Measurements from ENCODE around the gene GMPR.
"Not testable (repeated sequence)": the region's sequence is repeated elsewhere in the genome, so short reads cannot be mapped to it uniquely, and the experiment has no call there.

The GMPR gene

DNA sequence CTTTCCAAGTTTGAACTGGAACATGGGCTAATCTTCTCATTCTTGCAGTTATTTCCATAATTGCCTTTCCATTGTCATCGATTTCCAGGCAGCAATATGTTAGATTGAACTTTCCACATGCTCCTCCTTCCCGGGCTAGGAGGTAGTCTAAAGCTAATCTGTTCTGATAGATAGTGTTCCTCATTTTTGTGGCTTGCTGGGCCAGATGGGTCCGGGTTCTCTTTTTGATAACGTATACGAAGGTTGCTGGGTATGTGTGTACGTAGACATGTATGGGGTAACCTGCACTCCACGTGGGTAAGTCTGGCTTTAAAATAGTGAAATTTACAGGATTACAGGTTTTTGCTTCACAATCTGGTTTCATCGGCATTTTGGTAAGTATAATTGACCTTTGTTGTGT is 14.0 kb upstream of the GMPR start:
- DNase-seq (ENCODE audit: extremely low spot score, insufficient read length, low read depth) (no peak), FAIRE-seq (no peak)

DNA sequence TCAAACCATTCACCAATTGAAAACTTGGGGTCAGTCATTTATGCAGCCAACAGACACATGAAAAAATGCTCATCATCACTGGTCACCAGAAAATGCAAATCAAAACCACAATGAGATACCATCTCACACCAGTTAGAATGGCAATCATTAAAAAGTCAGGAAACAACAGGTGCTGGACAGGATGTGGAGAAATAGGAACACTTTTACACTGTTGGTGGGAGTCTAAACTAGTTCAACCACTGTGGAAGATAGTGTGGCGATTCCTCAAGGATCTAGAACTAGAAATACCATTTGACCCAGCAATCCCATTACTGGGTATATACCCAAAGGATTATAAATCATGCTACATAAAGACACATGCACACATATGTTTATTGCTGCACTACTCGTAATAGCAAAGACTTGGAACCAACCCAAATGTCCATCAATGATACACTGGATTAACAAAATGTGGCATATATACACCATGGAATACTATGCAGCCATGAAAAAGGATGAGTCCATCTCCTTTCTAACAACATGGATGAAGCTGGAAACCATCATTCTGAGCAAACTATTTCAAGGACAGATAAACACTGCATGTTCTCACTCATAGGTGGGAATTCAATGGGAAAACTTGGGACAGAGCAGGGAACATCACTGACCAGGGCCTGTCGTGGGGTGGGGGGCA is 13.2 kb upstream of the GMPR start:
- DNase-seq (ENCODE audit: extremely low spot score, insufficient read length, low read depth); FAIRE-seq: not testable (repeated sequence)

DNA sequence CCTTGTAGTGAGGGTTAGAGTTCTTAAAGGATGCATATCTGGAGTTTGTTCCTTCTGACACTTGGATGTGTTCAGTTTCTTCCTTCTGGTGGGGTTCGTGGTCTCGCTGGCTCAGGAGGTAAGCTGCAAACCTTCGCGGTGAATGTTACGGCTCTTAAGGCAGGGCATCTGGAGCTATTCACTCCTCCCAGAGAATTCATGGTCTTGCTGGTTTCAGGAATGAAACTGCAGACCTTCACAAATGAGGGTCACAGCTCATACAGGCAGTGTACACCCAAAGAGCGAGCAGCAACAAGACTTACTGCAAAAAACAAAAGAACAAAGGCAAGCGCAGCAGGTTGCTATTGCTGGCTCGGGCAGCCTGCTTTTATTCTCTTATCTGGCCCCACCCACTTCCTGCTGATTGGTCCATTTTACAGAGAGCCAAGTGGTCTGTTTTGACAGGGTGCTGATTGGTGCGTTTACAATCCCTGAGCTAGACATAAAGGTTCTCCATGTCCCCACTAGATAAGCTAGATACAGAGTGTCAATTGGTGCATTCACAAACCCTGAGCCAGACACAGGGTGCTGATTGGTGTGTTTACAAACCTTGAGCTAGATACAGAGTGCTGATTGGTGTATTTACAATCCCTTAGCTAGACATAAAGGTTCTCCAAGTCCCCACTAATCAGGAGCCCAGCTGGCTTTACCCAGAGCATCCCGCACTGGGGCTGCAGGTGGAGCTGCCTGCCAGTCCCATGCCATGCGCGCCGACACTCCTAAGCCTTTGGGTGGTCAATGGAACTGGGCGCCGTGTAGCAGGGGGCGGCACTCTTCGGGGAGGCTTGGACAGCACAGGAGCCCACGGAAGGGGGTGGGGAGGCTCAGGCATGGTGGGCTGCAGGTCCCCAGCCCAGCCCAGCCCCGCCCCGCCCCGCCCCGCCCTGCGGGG is 12.0 kb upstream of the GMPR start:
- DNase-seq (ENCODE audit: extremely low spot score, insufficient read length, low read depth); FAIRE-seq: not testable (repeated sequence)

DNA sequence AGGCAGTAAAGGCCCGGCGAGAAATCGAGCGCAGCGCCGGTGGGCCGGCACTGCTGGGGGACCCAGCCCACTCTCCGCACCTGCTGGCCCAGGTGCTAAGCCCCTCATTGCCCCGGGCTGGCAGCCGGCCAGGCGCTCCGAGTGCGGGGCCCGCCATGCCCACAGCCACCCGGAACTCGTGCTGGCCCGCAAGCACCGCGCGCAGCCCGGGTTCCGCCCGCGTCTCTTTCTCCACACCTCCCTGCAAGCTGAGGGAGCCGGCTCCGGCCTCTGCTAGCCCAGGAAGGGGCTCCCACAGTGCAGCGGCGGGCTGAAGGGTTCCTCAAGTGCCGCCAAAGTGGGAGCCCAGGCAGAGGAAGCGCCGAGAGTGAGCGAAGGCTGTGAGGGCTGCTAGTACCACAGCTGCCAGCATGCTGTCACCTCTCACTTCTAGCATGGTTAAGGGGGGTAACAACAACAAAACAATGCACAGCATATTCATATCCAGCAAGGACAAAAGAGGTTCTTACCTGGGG is 11.3 kb upstream of the GMPR start:
- no peak for FAIRE-seq
- no peak for DNase-seq (ENCODE audit: extremely low spot score, insufficient read length, low read depth)

DNA sequence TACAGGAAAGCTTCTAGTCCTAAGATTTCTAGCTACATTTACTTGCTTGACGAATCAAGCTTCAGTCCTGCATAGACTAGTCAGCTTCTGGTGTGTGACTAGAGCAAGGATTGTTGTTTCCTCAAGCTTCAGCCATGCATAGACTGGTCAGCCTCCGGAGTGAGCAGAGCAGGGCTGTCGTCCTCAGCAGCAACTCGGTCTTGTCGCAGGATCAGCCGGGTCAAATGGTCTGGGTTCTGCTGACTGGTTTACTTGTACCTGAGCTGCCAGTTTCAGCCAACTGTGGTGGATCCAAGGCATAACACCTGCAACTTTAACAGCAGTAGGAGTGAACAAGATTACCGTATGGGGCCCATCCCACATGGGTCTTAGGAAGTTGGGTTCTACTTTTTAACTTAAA is 10.8 kb upstream of the GMPR start:
- FAIRE-seq, result no peak

DNA sequence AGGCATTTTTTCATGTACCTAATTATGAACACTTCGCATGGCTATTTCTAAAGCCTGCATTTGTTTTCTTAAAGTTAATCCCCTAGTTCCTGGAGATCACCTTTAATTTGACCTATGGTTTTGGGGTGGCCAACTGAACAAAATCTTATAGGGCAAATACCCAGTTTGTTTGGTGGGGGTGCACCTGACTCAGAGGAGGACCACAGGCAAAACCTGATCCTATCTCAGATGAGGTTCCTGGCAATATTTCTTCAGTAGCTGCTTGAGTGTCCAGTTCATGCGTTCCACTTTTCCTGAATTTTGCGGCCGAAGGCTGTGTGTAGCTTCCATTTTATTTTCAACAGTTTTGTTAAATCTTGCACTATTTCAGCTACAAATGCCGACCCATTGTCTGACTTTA is 10.3 kb upstream of the GMPR start:
- DNase-seq (ENCODE audit: extremely low spot score, insufficient read length, low read depth), result no peak
- FAIRE-seq, result no peak

More for the DNA sequence above, 10.8 kb upstream of the GMPR start:
- no peak for DNase-seq (ENCODE audit: extremely low spot score, insufficient read length, low read depth)

DNA sequence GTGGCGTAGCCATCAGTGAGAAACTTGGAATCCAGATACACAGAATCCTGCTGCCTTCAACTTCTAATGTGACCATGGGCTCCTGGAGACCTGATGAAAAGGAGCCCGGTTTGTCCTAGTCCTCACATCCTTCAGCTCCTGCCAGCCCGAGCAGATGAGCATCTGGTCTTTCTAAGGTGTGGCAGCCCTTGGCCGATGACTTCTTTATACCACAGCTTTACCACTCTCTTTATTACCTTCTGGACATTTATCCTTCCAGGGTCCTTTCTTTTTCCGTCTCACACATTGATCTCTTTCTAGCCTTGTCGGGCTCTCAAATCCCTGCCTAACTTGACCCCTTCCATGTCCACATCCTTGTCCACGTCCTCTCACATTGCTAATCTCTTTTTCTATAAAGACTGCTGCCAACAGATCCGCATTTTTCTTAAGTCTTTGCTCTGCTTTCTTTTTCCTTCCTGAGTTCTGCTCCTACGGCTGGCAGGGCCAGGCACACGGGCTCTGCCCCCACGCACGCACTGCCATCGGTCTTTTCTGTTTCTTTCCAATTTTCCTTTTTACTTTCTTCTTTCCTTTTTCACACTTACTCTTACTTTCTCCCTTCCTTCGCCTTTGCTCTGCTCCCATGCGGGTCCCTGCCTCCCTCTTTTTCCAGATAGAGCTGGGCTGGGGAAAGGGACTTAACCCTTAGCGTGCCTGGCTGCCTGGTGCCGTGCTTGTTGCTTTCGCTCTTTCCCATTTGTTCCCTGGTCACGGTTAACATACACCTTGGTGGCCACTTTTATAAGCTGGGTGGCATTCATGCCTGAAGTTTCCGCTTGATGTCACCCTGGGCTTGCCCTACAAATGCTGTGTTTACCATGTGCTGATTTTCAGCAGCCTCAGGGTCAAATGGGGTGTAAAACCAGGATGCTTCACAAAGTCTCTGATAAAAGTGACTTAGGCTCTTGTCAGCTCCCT is 9.4 kb upstream of the GMPR start:
- FAIRE-seq (no peak), DNase-seq (ENCODE audit: extremely low spot score, insufficient read length, low read depth) (no peak)

DNA sequence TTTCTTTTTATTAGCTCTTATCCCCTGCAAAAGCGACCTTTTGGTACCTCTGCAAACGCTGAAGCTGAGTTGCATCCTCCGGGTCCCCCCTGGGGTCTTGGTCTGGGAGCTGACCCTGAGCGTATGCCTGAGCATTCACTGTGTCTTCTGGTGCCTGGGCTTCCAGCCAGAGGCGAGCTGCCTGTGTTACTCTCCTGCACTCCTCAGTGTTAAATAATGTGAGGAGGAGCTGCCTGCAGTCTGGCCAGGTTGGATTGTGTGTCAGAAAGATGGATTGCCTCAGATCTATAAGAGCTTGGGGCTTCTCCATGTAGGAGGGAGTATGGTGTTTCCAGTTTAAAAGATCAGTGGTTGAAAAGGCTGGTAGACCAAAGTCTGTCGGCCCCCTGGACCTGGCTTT is 8.7 kb upstream of the GMPR start:
- DNase-seq (ENCODE audit: extremely low spot score, insufficient read length, low read depth), result no peak
- no peak for FAIRE-seq

DNA sequence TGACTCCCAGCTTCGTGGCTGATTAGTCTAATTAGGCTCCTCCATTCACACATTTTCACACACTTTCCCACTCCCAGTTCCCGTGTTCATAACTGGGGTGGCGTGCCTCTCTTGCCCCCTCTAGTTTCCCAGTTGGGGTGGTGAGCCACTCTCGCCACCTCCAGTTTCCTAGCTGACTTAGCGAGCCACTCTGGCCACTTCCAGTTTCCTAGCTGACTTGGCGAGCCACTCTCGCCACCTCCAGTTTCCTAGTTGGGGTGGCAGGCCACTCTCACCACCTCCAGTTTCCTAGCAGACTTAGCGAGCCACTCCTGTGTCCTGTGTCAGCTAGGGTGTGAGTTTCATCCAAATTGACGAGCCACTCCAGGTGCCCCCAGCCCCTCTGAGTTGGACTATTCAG is 7.4 kb upstream of the GMPR start:
- FAIRE-seq (no peak), DNase-seq (ENCODE audit: extremely low spot score, insufficient read length, low read depth) (no peak)

DNA sequence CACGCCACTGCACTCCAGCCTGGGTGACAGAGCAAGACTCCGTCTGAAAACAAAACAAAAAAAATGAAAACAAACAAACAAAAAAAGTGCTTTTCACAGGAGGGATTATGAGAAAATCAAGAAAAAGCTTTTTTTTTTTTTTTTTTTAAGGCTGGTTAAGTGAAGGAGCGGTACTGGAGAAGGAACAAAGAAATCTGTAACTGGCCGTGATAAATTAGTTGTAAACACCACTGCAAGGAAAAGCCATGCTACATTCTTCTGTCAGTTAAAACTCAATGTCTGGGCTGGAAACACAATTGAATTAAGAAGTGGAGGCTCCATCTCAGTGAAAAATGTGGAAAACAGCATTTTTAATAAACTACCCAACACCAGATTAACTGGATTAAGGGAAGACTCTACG is 6.3 kb upstream of the GMPR start:
- no peak for FAIRE-seq
- no peak for DNase-seq (ENCODE audit: extremely low spot score, insufficient read length, low read depth)

DNA sequence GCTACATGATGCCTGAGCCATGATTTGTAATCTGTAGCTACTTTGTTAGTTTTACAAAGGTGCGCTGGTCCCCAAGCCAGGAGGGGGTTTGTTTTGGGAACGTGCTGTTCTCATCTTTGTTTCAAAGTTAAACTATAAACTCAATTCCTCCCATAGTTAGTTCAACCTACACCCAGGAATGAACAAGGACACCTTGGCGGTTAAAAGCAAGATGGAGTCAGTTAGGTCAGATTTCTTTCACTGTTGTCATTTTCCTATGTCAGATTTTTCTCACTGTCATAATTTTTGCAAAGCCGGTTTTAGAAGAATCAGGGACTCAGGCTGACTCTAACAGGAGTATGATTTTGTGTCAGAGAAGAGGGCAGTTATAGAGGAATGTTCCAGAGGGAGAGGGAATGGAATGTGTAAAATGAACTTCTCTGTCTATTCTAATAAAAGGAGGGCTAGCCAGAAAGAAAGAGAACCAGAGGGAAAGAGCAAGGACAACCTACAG is 2.3 kb upstream of the GMPR start:
- no peak for FAIRE-seq

DNA sequence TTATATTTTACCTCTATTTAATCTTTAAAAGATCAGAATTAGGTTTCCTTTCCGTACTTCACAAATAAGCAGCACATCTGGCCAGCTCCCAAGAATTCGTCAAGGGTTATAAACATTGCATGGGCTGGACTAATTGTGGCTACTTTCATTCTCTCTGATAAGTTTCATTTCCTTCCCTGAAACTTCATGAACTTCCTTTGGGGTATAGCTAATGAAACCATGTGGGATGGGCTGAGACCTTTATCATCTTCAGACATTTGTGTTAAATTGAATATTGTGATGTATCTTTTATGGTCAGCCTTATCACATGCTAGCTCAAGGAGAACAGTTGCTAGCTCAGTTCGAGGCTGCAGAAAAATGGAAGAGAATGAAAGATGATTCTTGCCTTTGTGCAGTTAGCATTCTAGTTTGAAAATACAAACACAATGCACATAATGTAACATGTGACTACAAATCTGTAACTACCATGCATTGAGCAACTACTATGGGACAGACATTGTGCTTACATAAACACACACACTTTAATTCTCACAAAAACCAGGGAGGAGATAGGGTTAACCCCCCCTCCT is 1.7 kb upstream of the GMPR start:
- DNase-seq (ENCODE audit: extremely low spot score, insufficient read length, low read depth), result peak; percentile 26
- FAIRE-seq, result peak; percentile 92

More for the DNA sequence above, 2.3 kb upstream of the GMPR start:
- DNase-seq (ENCODE audit: extremely low spot score, insufficient read length, low read depth), result no peak

DNA sequence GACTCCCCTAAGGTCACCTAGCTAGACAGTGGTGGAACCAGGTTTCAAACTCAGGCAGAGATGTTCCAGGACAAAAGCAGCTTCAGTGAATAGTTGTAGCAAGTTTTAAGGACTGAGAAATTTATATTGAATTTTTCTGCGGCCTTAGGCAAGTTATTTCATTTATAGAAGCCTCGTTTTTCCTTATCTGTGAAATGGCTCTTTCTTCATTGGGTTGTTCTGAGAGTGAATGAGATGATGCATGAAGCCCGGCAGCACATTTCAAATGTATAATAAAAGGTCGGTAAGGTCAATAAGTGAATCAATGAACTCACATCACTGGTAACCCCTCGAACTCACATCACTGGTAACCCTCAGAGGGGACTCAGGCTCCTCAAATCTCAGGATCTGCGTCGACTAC is 1.1 kb upstream of the GMPR start:
- FAIRE-seq, result no peak
- no peak for DNase-seq (ENCODE audit: extremely low spot score, insufficient read length, low read depth)

DNA sequence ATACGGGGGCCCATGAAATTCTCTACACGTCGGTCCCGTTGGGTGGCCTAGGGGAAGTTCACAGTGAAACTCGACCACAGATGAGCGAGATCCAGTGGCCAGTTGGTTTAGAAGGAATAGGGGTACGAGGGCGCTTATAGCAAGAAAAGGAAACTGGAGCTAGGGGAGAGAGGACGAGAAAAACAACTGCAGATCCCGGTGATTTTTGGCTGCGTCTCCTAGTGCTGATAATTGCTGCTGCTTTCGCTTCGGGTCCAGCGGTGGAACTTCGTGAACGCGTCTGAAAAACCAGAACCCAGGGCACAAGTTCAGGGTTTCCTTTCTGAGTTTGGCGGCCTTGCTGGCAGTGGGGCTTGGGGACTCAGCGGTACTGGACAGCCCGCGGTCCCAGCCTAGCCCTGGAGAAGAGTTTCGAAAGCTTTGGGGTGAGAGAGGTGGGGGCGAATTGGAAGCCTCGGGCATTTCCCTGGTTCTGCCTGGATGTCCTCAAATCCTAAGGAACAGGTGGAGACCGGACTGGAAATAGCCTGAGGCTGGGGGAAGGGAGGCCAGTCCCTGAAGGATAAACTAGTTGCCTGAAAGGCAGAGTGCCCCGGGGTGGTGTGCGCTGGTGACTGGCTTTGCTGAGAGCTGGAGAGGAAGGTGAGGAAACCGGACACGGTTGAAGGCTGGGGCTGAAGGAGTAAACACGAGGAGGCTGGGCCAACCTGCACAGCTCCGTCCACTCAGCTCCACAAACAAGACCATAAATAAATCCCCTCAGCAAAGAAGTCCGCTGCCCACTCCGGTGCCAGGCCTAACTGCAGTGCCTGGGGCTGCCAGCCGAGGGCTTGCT is 793 bp downstream of the GMPR start:
- DNase-seq (ENCODE audit: extremely low spot score, insufficient read length, low read depth), result no peak
- FAIRE-seq, result peak; percentile 42

DNA sequence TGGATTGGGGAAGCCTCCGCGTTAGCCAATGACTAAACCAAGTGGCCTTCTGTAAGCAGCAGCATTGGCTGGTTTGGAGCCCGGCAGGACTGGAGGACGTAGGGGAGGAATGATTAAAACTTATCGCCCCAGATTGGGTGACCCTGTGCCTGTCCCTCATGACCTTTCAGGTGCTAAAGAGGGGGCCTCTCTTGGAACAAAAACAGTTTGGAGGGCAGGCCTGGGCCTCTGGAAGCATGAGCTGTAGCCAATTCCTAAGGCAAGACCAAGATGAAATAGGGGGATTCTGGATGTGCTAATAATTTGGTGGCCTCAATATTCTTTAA is 1.4 kb downstream of the GMPR start:
- FAIRE-seq (no peak), DNase-seq (ENCODE audit: extremely low spot score, insufficient read length, low read depth) (no peak)

DNA sequence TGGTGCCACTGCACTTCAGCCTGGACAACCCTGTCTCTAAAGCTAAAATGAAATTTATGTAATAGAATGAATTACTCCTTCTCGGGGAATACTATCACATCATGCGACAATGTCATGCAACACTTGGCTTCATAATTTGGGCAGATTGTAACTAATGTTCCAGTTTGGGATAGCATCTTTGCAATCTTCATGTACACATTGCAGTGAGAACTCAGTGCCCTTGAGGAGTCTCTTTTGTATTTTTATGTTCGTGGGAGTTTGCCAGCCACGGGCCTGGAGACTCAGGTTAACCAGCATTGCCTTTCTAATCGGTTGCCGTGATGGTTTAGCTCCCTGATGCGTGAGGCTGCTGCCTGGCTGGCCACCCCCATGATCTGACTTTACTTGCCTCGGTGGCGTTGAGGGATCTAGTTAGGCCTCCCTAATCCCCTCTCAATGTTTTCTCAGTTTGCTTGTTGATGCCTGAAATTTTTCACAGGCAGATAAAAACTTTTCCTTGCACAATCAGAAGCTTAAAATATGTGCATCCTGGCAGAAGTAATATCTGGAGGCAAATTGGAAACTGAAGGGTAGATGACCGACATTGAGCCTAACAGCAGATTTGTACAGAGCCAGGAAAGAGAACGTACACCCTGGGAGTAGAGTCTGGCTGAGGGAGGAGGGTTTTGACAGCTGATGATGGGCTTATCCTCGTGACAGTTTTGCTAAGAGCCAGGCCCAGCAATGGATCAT is 2.4 kb downstream of the GMPR start:
- FAIRE-seq, result no peak
- no peak for DNase-seq (ENCODE audit: extremely low spot score, insufficient read length, low read depth)

DNA sequence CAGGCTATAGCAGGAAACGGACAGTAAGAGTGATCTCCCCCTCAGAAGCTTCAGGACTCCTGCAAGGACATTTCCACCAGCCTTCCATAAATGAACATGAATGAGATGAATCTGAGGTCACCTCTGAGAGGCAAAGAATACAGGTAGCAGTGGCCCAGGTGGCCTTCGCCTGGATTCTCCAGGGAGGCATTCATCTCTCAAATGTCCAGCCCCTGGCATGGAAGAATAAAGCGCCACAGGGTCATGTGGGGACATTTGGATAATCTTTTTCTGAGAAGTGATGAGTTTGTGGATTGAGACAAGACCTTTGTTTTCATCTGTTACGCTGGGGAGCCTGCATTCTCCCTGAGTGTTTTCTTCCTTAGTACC is 2.9 kb downstream of the GMPR start:
- no peak for FAIRE-seq
- DNase-seq (ENCODE audit: extremely low spot score, insufficient read length, low read depth), result no peak

DNA sequence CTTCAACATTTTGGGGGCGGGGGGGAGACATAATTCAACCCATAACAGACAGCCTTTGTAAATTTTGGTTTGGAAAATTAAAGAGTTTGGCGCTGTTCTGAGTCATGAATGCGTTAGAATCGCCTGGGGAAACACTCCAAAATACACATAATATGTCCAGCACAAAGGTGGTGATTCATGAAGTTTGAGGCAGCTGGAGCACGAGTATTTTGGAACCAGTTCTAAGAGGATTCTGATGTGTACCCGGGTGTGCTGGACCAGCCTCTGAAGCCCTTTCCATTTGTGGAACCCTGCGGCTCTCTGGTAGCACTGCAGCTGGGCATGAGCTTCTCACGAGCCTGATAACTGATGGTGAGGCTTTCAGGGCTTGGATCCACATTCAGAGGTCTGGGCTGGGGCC is 4.7 kb downstream of the GMPR start:
- DNase-seq (ENCODE audit: extremely low spot score, insufficient read length, low read depth) (no peak), FAIRE-seq (no peak)
